Measurements from ENCODE around the gene PTK6. TPM values are rescaled to one million over a fixed set of nuclear protein-coding genes. Genes with fewer than 3 reads are reported as not detected.

Gene PTK6
- total RNA-seq, 1 donor from 2014 or later: not detected

- DNase-seq (ENCODE audit: low read depth in 2 of 2): no peak
Observed at GRCh38 chr20:63544241-63544957, 7.2 kb upstream of the PTK6 start.

GRCh38 chr20:63543733-63544132 is 6.6 kb upstream of the PTK6 start:
- no peak for DNase-seq (ENCODE audit: low read depth in 2 of 2)

GRCh38 chr20:63543131-63543530 is 6.0 kb upstream of the PTK6 start:
- no peak for DNase-seq (ENCODE audit: low read depth in 2 of 2)

- DNase-seq (ENCODE audit: low read depth in 2 of 2): no peak
Observed at GRCh38 chr20:63542696-63543095, 5.5 kb upstream of the PTK6 start.

GRCh38 chr20:63542031-63542559 is 4.9 kb upstream of the PTK6 start:
- DNase-seq (ENCODE audit: low read depth in 2 of 2): no peak

GRCh38 chr20:63541371-63541770 is 4.2 kb upstream of the PTK6 start:
- no peak for DNase-seq (ENCODE audit: low read depth in 2 of 2)

- DNase-seq (ENCODE audit: low read depth in 2 of 2): no peak
Observed at GRCh38 chr20:63540417-63541186, 3.4 kb upstream of the PTK6 start.

GRCh38 chr20:63539441-63540370 is 2.5 kb upstream of the PTK6 start:
- DNase-seq (ENCODE audit: low read depth in 2 of 2): no peak

GRCh38 chr20:63539092-63539430 is 1.9 kb upstream of the PTK6 start:
- DNase-seq (ENCODE audit: low read depth in 2 of 2): no peak

- DNase-seq (ENCODE audit: low read depth in 2 of 2): peak; percentile 53 to 72
Observed at GRCh38 chr20:63538204-63539091, 1.3 kb upstream of the PTK6 start.

- peak; percentile 92 to 93 for DNase-seq (ENCODE audit: low read depth in 2 of 2)
Observed at GRCh38 chr20:63537525-63538203, 488 bp upstream of the PTK6 start.

- peak; percentile 22 to 43 for DNase-seq (ENCODE audit: low read depth in 2 of 2)
Observed at GRCh38 chr20:63536241-63536977, 767 bp downstream of the PTK6 start.

GRCh38 chr20:63534831-63535651 is 2.1 kb downstream of the PTK6 start:
- no peak for DNase-seq (ENCODE audit: low read depth in 2 of 2)

- DNase-seq (ENCODE audit: low read depth in 2 of 2): no peak
Observed at GRCh38 chr20:63534427-63534830, 2.7 kb downstream of the PTK6 start.

- DNase-seq (ENCODE audit: low read depth in 2 of 2): no peak
Observed at GRCh38 chr20:63533871-63534393, 3.2 kb downstream of the PTK6 start.

GRCh38 chr20:63533388-63533787 is 3.8 kb downstream of the PTK6 start:
- no peak for DNase-seq (ENCODE audit: low read depth in 2 of 2)

GRCh38 chr20:63532449-63532971 is 4.7 kb downstream of the PTK6 start:
- DNase-seq (ENCODE audit: low read depth in 2 of 2): no peak

Data from lung microvascular endothelial cell (primary cell).